Liver (tissue), 9 donors: ENCODE measurements around the gene ZNF616. TPM values are rescaled to one million over a fixed set of nuclear protein-coding genes. Genes with fewer than 3 reads are reported as not detected.
A peak's percentile ranks its signal among the peaks of the same experiment; 100 is the strongest.

ENCODE experiments used
- DNase-seq: peaks from one replicate; pipeline ENCODE4 v3.0.0-alpha.2; 2017; ENCODE audit warnings: low spot score
- H3K27ac ChIP-seq, 2 donors: one replicate each; pipeline ENCODE4 v1.7.0; 2013; ENCODE audit warnings: inconsistent platforms in 2 of 2, low read length in 2 of 2, control low read depth in 1 of 2, low read depth in 1 of 2, mild to moderate bottlenecking in 1 of 2
- H3K27me3 ChIP-seq, 4 donors: one replicate each; pipeline versions ENCODE4 v1.6.1 to v1.7.0; 2013; ENCODE audit warnings: low read length in 3 of 4, inconsistent platforms in 1 of 4, mild to moderate bottlenecking in 1 of 4, moderate library complexity in 1 of 4; ENCODE audit not compliant: control insufficient read depth in 4 of 4, insufficient read depth in 4 of 4
- H3K36me3 ChIP-seq, 4 donors: one replicate each; pipeline versions ENCODE4 v1.6.1 to v1.7.0; 2013; ENCODE audit warnings: low read length in 3 of 4, mild to moderate bottlenecking in 3 of 4, low read depth in 1 of 4, moderate library complexity in 1 of 4; ENCODE audit not compliant: control insufficient read depth in 4 of 4, insufficient read depth in 3 of 4
- H3K4me1 ChIP-seq, 4 donors: one replicate each; pipeline versions ENCODE4 v1.6.1 to v1.7.0; 2013; ENCODE audit warnings: low read length in 3 of 4, mild to moderate bottlenecking in 3 of 4, moderate library complexity in 1 of 4; ENCODE audit not compliant: control insufficient read depth in 4 of 4, insufficient read depth in 4 of 4
- H3K4me3 ChIP-seq, 3 donors: one replicate each; pipeline versions ENCODE4 v1.6.1 to v1.7.0; 2013; ENCODE audit warnings: low read length in 3 of 3, control low read depth in 1 of 3, low read depth in 1 of 3, mild to moderate bottlenecking in 1 of 3
- H3K9ac ChIP-seq, 2 donors: one replicate each; pipeline ENCODE4 v1.7.0; 2013; ENCODE audit warnings: low read length in 2 of 2, mild to moderate bottlenecking in 2 of 2, moderate library complexity in 2 of 2, control low read depth in 1 of 2, low read depth in 1 of 2
- H3K9me3 ChIP-seq, 4 donors: one replicate each; pipeline versions ENCODE4 v1.6.1 to v1.7.0; 2013; ENCODE audit warnings: low read length in 3 of 4; ENCODE audit not compliant: control insufficient read depth in 4 of 4
- ATF3 ChIP-seq: IDR thresholded peaks from 2 replicates; pipeline ENCODE4 v1.6.1; 2016; ENCODE audit warnings: antibody characterized with exemption
- EGR1 ChIP-seq, 2 donors: IDR thresholded peaks; 2 replicates each; pipeline ENCODE4 v1.6.1; 2016 to 2018; ENCODE audit warnings: antibody characterized with exemption in 2 of 2, low read depth in 2 of 2
- FOXA1 ChIP-seq: IDR thresholded peaks from 2 replicates; pipeline ENCODE4 v1.6.1; 2016; ENCODE audit warnings: antibody characterized with exemption
- FOXA2 ChIP-seq: IDR thresholded peaks from 2 replicates; pipeline ENCODE4 v1.6.1; 2016; ENCODE audit warnings: antibody characterized with exemption
- GABPA ChIP-seq, 2 donors: IDR thresholded peaks in 1 of 2; conservative IDR thresholded peaks in 1 of 2; 2 replicates each; pipeline ENCODE4 v1.6.1; 2016; ENCODE audit warnings: antibody characterized with exemption in 2 of 2, mild to moderate bottlenecking in 1 of 2, moderate library complexity in 1 of 2
- HNF4A ChIP-seq, 2 donors: conservative IDR thresholded peaks; 2 replicates each; pipeline ENCODE4 v1.6.1; 2016; ENCODE audit warnings: antibody characterized with exemption in 2 of 2, mild to moderate bottlenecking in 2 of 2
- HNF4G ChIP-seq: IDR thresholded peaks from 2 replicates; pipeline ENCODE4 v1.6.1; 2016; ENCODE audit warnings: antibody characterized with exemption
- JUND ChIP-seq, 2 donors: IDR thresholded peaks; 2 replicates each; pipeline ENCODE4 v1.6.1; 2016; ENCODE audit warnings: antibody characterized with exemption in 2 of 2
- NR2F2 ChIP-seq: IDR thresholded peaks from 2 replicates; pipeline ENCODE4 v1.6.1; 2016; ENCODE audit warnings: antibody characterized with exemption
- RAD21 ChIP-seq, 2 donors: IDR thresholded peaks; 2 replicates each; pipeline ENCODE4 v1.6.1; 2016; ENCODE audit warnings: antibody characterized with exemption in 2 of 2, mild to moderate bottlenecking in 2 of 2
- RXRA ChIP-seq, 2 donors: IDR thresholded peaks; 2 replicates each; pipeline ENCODE4 v1.6.1; 2017 to 2018; ENCODE audit warnings: antibody characterized with exemption in 2 of 2, mild to moderate bottlenecking in 1 of 2
- SP1 ChIP-seq: IDR thresholded peaks from 2 replicates; pipeline ENCODE4 v1.6.1; 2018; ENCODE audit warnings: antibody characterized with exemption, mild to moderate bottlenecking
- TAF1 ChIP-seq: conservative IDR thresholded peaks from 2 replicates; pipeline ENCODE4 v1.6.1; 2016; ENCODE audit warnings: antibody characterized with exemption, mild to moderate bottlenecking
- YY1 ChIP-seq: IDR thresholded peaks from 2 replicates; pipeline ENCODE4 v1.6.1; 2016; ENCODE audit warnings: antibody characterized with exemption, mild to moderate bottlenecking
- ZBTB33 ChIP-seq: IDR thresholded peaks from 2 replicates; pipeline ENCODE4 v1.6.1; 2016; ENCODE audit warnings: antibody characterized with exemption
- WGBS: extraction: QIAGEN DNeasy Blood & Tissue Kit; methylation state at CpG from one replicate; pipeline ENCODE4 v1.1.7; 2013; 5-methylcytosine and 5-hydroxymethylcytosine counted together
- polyA plus RNA-seq, 2 donors: library from polyadenylated mRNA; stranded (reverse) in 1 of 2; unstranded in 1 of 2; fragments of 200-250 nt in 1 of 2; fragments of >200 nt in 1 of 2; fragmentation: Nextera tagmentation in 1 of 2; extraction: Ambion mirVana in 1 of 2; gene quantifications; one replicate each; pipeline versions ENCODE4 v1.2.1 to v1.2.3, GENCODE V29; 2013 to 2015
- total RNA-seq, 2 donors: library from RNA; depleted of rRNA; stranded (reverse); fragments of >200 nt; gene quantifications; one replicate each; pipeline ENCODE4 v1.2.3, GENCODE V29; 2014
- TF ChIP-seq, protein P1 (sequence below): fragments of 150-350 bp; IDR thresholded peaks from 2 replicates; pipeline ENCODE4 v1.5.1; 2017; ENCODE audit warnings: improper control_type of control experiment, low read depth, low read length; ENCODE audit not compliant: missing input control
- TF ChIP-seq, protein P2 (sequence below): IDR thresholded peaks from 2 replicates; pipeline ENCODE4 v1.6.1; 2016; ENCODE audit warnings: antibody characterized with exemption
- TF ChIP-seq, protein P3 (sequence below): IDR thresholded peaks from 2 replicates; pipeline ENCODE4 v1.6.1; 2016; ENCODE audit warnings: antibody characterized with exemption, mild to moderate bottlenecking
- donor health status: healthy.
- donor health status: healthy.
- donor health status: healthy.
- donor health status: healthy.
- donor health status: healthy.

The ZNF616 gene
- total and polyA plus RNA-seq, 4 donors, result 1.5 to 4.1 (median 3.5) TPM

DNA sequence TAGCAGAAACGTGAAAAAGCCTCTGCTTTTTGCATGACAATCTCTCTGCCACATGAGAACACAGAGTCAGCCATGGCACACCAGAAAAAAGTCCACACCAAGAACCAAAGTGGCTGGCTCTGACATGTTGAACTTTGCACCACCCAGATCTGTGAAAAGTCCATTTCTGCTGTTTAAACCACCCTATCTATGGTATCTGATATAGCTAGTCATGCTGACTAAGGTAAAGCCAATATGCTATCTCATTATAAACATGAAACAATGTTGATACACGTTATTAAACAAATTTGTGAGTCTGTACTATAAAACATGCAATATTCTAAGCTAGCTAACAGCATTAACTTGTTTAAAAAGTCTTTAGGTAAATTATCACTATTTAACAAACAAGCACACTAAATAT, 70.1 kb downstream of the ZNF616 start (continued):
- TF ChIP-seq, protein P1, sequence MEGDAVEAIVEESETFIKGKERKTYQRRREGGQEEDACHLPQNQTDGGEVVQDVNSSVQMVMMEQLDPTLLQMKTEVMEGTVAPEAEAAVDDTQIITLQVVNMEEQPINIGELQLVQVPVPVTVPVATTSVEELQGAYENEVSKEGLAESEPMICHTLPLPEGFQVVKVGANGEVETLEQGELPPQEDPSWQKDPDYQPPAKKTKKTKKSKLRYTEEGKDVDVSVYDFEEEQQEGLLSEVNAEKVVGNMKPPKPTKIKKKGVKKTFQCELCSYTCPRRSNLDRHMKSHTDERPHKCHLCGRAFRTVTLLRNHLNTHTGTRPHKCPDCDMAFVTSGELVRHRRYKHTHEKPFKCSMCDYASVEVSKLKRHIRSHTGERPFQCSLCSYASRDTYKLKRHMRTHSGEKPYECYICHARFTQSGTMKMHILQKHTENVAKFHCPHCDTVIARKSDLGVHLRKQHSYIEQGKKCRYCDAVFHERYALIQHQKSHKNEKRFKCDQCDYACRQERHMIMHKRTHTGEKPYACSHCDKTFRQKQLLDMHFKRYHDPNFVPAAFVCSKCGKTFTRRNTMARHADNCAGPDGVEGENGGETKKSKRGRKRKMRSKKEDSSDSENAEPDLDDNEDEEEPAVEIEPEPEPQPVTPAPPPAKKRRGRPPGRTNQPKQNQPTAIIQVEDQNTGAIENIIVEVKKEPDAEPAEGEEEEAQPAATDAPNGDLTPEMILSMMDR, result no peak

GRCh38 chr19:52066258-52066863, 73.4 kb downstream of the ZNF616 start:
- Histone ChIP-seq H3K4me1 (no peaks in the 10 kb centered on the region), H3K27me3 (no peaks in the 10 kb centered on the region), H3K9me3 (peaks cover 64 to 90% (median 74%) of the 10 kb centered on the region in 4 donors), H3K9ac (no peak overlapping the region), H3K36me3 (peaks cover 12 to 66% (median 57%) of the 10 kb centered on the region in 4 donors), H3K27ac (no peak overlapping the region), H3K4me3 (peak overlapping the region in 2 of 3 donors; percentile 41 to 81)
- TF ChIP-seq JUND (IDR thresholded peaks at IDR 0.05), result no peak
- TF ChIP-seq FOXA1, result no peak
- no peak for TF ChIP-seq HNF4A (conservative IDR thresholded peaks at IDR 0.05)
- TF ChIP-seq RXRA (IDR thresholded peaks at IDR 0.05), result no peak
- TF ChIP-seq GABPA (IDR thresholded peaks at IDR 0.05 in 1 of 2, conservative IDR thresholded peaks at IDR 0.05 in 1 of 2), result no peak
- TF ChIP-seq TAF1, result no peak
- TF ChIP-seq YY1, result no peak
- TF ChIP-seq NR2F2, result no peak
- TF ChIP-seq, protein P2, sequence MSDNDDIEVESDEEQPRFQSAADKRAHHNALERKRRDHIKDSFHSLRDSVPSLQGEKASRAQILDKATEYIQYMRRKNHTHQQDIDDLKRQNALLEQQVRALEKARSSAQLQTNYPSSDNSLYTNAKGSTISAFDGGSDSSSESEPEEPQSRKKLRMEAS, result no peak
- no peak for TF ChIP-seq RAD21 (IDR thresholded peaks at IDR 0.05)
- no peak for TF ChIP-seq HNF4G
- TF ChIP-seq, protein P1, result no peak
- no peak for TF ChIP-seq ATF3
- TF ChIP-seq, protein P3, sequence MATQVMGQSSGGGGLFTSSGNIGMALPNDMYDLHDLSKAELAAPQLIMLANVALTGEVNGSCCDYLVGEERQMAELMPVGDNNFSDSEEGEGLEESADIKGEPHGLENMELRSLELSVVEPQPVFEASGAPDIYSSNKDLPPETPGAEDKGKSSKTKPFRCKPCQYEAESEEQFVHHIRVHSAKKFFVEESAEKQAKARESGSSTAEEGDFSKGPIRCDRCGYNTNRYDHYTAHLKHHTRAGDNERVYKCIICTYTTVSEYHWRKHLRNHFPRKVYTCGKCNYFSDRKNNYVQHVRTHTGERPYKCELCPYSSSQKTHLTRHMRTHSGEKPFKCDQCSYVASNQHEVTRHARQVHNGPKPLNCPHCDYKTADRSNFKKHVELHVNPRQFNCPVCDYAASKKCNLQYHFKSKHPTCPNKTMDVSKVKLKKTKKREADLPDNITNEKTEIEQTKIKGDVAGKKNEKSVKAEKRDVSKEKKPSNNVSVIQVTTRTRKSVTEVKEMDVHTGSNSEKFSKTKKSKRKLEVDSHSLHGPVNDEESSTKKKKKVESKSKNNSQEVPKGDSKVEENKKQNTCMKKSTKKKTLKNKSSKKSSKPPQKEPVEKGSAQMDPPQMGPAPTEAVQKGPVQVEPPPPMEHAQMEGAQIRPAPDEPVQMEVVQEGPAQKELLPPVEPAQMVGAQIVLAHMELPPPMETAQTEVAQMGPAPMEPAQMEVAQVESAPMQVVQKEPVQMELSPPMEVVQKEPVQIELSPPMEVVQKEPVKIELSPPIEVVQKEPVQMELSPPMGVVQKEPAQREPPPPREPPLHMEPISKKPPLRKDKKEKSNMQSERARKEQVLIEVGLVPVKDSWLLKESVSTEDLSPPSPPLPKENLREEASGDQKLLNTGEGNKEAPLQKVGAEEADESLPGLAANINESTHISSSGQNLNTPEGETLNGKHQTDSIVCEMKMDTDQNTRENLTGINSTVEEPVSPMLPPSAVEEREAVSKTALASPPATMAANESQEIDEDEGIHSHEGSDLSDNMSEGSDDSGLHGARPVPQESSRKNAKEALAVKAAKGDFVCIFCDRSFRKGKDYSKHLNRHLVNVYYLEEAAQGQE, result no peak
- TF ChIP-seq EGR1 (IDR thresholded peaks at IDR 0.05; ENCODE audit: low read depth in 2 of 2), result no peak
- no peak for TF ChIP-seq SP1
- TF ChIP-seq ZBTB33, result no peak
- no peak for TF ChIP-seq FOXA2
- no peak for DNase-seq
- whole genome bisulfite sequencing, result 97% methylated on average over 6 of the region's 6 CpGs
